SK-N-SH (cell line): ENCODE data around the gene PTH2. TPM values are rescaled to one million over a fixed set of nuclear protein-coding genes. Genes with fewer than 3 reads are reported as not detected.

Source experiments
- CTCF ChIA-PET: fragments of 300-600, 350-600 bp; formaldehyde crosslinking; extraction: SDS; loops from one replicate; lab custom pipeline; 2021; lab: Yijun Ruan, JAX
- POLR2A ChIA-PET: fragments of 350-600 bp; sonication (Branson Sonifier 250); formaldehyde crosslinking; extraction: SDS; loops from one replicate; lab custom pipeline; 2020; ENCODE audit warnings: antibody characterized with exemption, inconsistent platforms; lab: Yijun Ruan, JAX
- DNase-seq: peaks from one replicate; pipeline ENCODE4 v3.0.0; 2012
- H2AFZ ChIP-seq: fragments of 200-600 bp; sonication (generic); 2 replicates; pipeline ENCODE4 v1.8.1; 2016; ENCODE audit warnings: antibody characterized with exemption, mild to moderate bottlenecking, low read depth
- H3F3A ChIP-seq: fragments of 200-600 bp; sonication (generic); replicated peaks from 2 replicates; pipeline ENCODE3; 2016; ENCODE audit warnings: antibody characterized with exemption, mild to moderate bottlenecking; ENCODE audit not compliant: insufficient read depth
- H3K27ac ChIP-seq, 2 experiments: fragments of 200-500 bp in 1 of 2; fragments of 200-600 bp in 1 of 2; sonication (Bioruptor generic) in 1 of 2; sonication (generic), shearing (Covaris generic) in 1 of 2; 2 replicates each; pipeline versions ENCODE4 v1.5.1 to v1.6.1; 2014 to 2016; ENCODE audit warnings: low read depth in 2 of 2, inconsistent platforms in 1 of 2, low read length in 1 of 2, mild to moderate bottlenecking in 1 of 2, mixed read lengths in 1 of 2
- H3K27me3 ChIP-seq: fragments of 200-600 bp; sonication (generic), shearing (Covaris generic); 2 replicates; pipeline ENCODE4 v1.6.1; 2016; ENCODE audit warnings: mixed run types; ENCODE audit not compliant: insufficient read depth
- H3K36me3 ChIP-seq, 2 experiments: fragments of 200-500 bp in 1 of 2; fragments of 200-600 bp in 1 of 2; sonication (Bioruptor generic) in 1 of 2; sonication (generic) in 1 of 2; replicated peaks in 1 of 2; 2 replicates each; pipeline versions ENCODE3 to v1.5.1; 2014 to 2016; ENCODE audit warnings: low read length in 1 of 2, mild to moderate bottlenecking in 1 of 2; ENCODE audit not compliant: insufficient read depth in 2 of 2, control insufficient read depth in 1 of 2
- H3K4me1 ChIP-seq, 2 experiments: fragments of 200-500 bp in 1 of 2; fragments of 200-600 bp in 1 of 2; sonication (Bioruptor generic) in 1 of 2; sonication (generic), shearing (Covaris generic) in 1 of 2; 2 replicates each; pipeline versions ENCODE4 v1.5.1 to v1.6.1; 2014 to 2016; ENCODE audit warnings: low read depth in 1 of 2, low read length in 1 of 2, mixed run types in 1 of 2; ENCODE audit not compliant: insufficient read depth in 2 of 2, control insufficient read depth in 1 of 2
- H3K4me2 ChIP-seq: fragments of 200-600 bp; sonication (generic), shearing (Covaris generic); 2 replicates; pipeline ENCODE4 v1.6.1; 2017; ENCODE audit warnings: mixed run types
- H3K4me3 ChIP-seq, 2 experiments: fragments of 200-500 bp in 1 of 2; fragments of 200-600 bp in 1 of 2; sonication (Bioruptor generic) in 1 of 2; sonication (generic), shearing (Covaris generic) in 1 of 2; 2 replicates each; pipeline versions ENCODE4 v1.5.1 to v1.8.1; 2014 to 2016; ENCODE audit warnings: low read depth in 2 of 2, inconsistent platforms in 1 of 2, low read length in 1 of 2, mild to moderate bottlenecking in 1 of 2, mixed read lengths in 1 of 2, moderate library complexity in 1 of 2
- H3K79me2 ChIP-seq: fragments of 200-600 bp; sonication (generic); 2 replicates; pipeline ENCODE4 v1.8.1; 2017; ENCODE audit warnings: mild to moderate bottlenecking; ENCODE audit not compliant: insufficient read depth
- H3K9ac ChIP-seq: fragments of 200-600 bp; sonication (generic); 2 replicates; pipeline ENCODE4 v1.6.1; 2017; ENCODE audit warnings: mixed run types
- H3K9me2 ChIP-seq: fragments of 200-600 bp; sonication (generic); 2 replicates; pipeline ENCODE4 v1.6.1; 2017; ENCODE audit warnings: mixed run types
- H3K9me3 ChIP-seq: fragments of 200-600 bp; sonication (generic); 2 replicates; pipeline ENCODE4 v1.6.1; 2017; ENCODE audit warnings: mixed run types, mild to moderate bottlenecking, moderate library complexity
- H4K20me1 ChIP-seq: fragments of 200-600 bp; sonication (generic); 2 replicates; pipeline ENCODE4 v1.6.1; 2017; ENCODE audit warnings: mild to moderate bottlenecking, mixed run types; ENCODE audit not compliant: insufficient read depth
- CHD2 ChIP-seq: fragments of 150-350 bp; IDR thresholded peaks from 2 replicates; pipeline ENCODE4 v1.6.1; 2018; ENCODE audit warnings: low read length; ENCODE audit not compliant: partially characterized antibody
- FOSL2 ChIP-seq: IDR thresholded peaks from 2 replicates; pipeline ENCODE4 v1.4.0; 2012; ENCODE audit warnings: low read depth, mild to moderate bottlenecking, moderate library complexity, borderline replicate concordance
- FOXJ3 ChIP-seq: sonication (generic); formaldehyde crosslinking; IDR thresholded peaks from 2 replicates; pipeline ENCODE4 v1.5.1; 2020; ENCODE audit warnings: mild to moderate bottlenecking, missing genetic modification reagents
- FOXM1 ChIP-seq: IDR thresholded peaks from 2 replicates; pipeline ENCODE4 v1.4.0; 2012; ENCODE audit warnings: low read depth, mild to moderate bottlenecking
- IRF3 ChIP-seq: fragments of 150-350 bp; IDR thresholded peaks from 2 replicates; pipeline ENCODE4 v1.6.1; 2016; ENCODE audit warnings: mild to moderate bottlenecking, low read depth, low read length
- JUND ChIP-seq: IDR thresholded peaks from 2 replicates; pipeline ENCODE4 v1.4.0; 2012
- MEF2A ChIP-seq: IDR thresholded peaks from 2 replicates; pipeline ENCODE4 v1.4.0; 2012; ENCODE audit warnings: low read depth, borderline replicate concordance
- MXI1 ChIP-seq: IDR thresholded peaks from 2 replicates; pipeline ENCODE4 v1.6.1; 2012; ENCODE audit warnings: mild to moderate bottlenecking, low read depth, low read length, improper control_type of control experiment
- NFIC ChIP-seq: IDR thresholded peaks from 2 replicates; pipeline ENCODE4 v1.4.0; 2012; ENCODE audit warnings: borderline replicate concordance
- NRF1 ChIP-seq: IDR thresholded peaks from 2 replicates; pipeline ENCODE4 v1.6.1; 2012; ENCODE audit warnings: low read depth, mild to moderate bottlenecking, low read length
- RAD21 ChIP-seq: IDR thresholded peaks from 2 replicates; pipeline ENCODE4 v1.6.1; 2012; ENCODE audit warnings: mild to moderate bottlenecking, low read length
- RCOR1 ChIP-seq: fragments of 150-350 bp; IDR thresholded peaks from 2 replicates; pipeline ENCODE4 v1.6.1; 2017; ENCODE audit warnings: antibody characterized with exemption, low read length
- SIN3A ChIP-seq: IDR thresholded peaks from 2 replicates; pipeline ENCODE4 v1.6.1; 2012; ENCODE audit warnings: low read depth, mild to moderate bottlenecking, low read length, moderate library complexity, borderline replicate concordance
- TAF1 ChIP-seq: IDR thresholded peaks from 2 replicates; pipeline ENCODE4 v1.6.1; 2012; ENCODE audit warnings: low read depth, mild to moderate bottlenecking, low read length, moderate library complexity, borderline replicate concordance
- TEAD4 ChIP-seq: IDR thresholded peaks from 2 replicates; pipeline ENCODE4 v1.4.0; 2012; ENCODE audit warnings: mild to moderate bottlenecking, borderline replicate concordance; ENCODE audit not compliant: insufficient read depth
- USF2 ChIP-seq: fragments of 150-350 bp; IDR thresholded peaks from 2 replicates; pipeline ENCODE4 v1.6.1; 2017; ENCODE audit warnings: antibody characterized with exemption, low read length, low read depth, borderline replicate concordance
- WGBS: methylation state at CpG from one replicate; pipeline ENCODE4 v1.1.6; 2017; ENCODE audit warnings: low lambda C conversion rate; 5-methylcytosine and 5-hydroxymethylcytosine counted together
- polyA plus RNA-seq, 3 experiments: library from polyadenylated mRNA; depleted of rRNA; stranded (reverse); fragments of >200 nt; gene quantifications; 2 replicates each; pipeline ENCODE4 v1.2.3, GENCODE V29; 2012

PTH2 gene
- polyA plus RNA-seq, 1 of the 3 experiments (the other 2 are of a cell fraction) = not detected

- H3K27me3 ChIP-seq = no peaks in the 10 kb centered on the region
- DNase-seq = no peak
- no peaks in the 10 kb centered on the region for H3F3A ChIP-seq
- no peaks in the 10 kb centered on the region for H4K20me1 ChIP-seq
- no peak overlapping the region for H3K9ac ChIP-seq
- peaks cover 0 to 12% of the 10 kb centered on the region in 2 experiments; a peak in 1 of 4 replicates for H3K4me1 ChIP-seq
- no peak overlapping the region for H3K4me2 ChIP-seq
- no peak overlapping the region for H2AFZ ChIP-seq
- no peaks in the 10 kb centered on the region for H3K9me3 ChIP-seq
- H3K4me3 ChIP-seq = no peak overlapping the region
- no peak for TF ChIP-seq MEF2A
- no peaks in the 10 kb centered on the region for H3K9me2 ChIP-seq
- whole genome bisulfite sequencing = 83% methylated on average over 5 of the region's 5 CpGs
- H3K27ac ChIP-seq = no peak overlapping the region
- H3K79me2 ChIP-seq = no peaks in the 10 kb centered on the region
- ChIA-PET CTCF (interaction anchor here (1.4 to 17.5 kb wide), 3 partner anchors 10 to 33 kb away, joined by 3 to 108 read pairs (median 14); no protein-coding TSS in a partner anchor), POLR2A (no interaction called here)
- H3K36me3 ChIP-seq = no peaks in the 10 kb centered on the region
Measured at GRCh38 chr19:49409441-49410029, 13.7 kb downstream of the PTH2 start.

GRCh38 chr19:49408816-49409440 is 14.3 kb downstream of the PTH2 start:
- ChIA-PET POLR2A (no interaction called here), CTCF (interaction anchor here (1.4 to 17.5 kb wide), 3 partner anchors 11 to 34 kb away, joined by 3 to 108 read pairs (median 14); no protein-coding TSS in a partner anchor)
- Histone ChIP-seq H2AFZ (no peak overlapping the region), H3K27ac (no peak overlapping the region), H3K27me3 (no peaks in the 10 kb centered on the region), H3K9me2 (no peaks in the 10 kb centered on the region), H3K79me2 (no peaks in the 10 kb centered on the region), H3K4me2 (no peak overlapping the region), H3F3A (no peaks in the 10 kb centered on the region), H3K9me3 (no peaks in the 10 kb centered on the region), H4K20me1 (no peaks in the 10 kb centered on the region), H3K36me3 (no peaks in the 10 kb centered on the region), H3K4me1 (peaks cover 0 to 12% of the 10 kb centered on the region in 2 experiments; a peak in 1 of 4 replicates), H3K9ac (no peak overlapping the region), H3K4me3 (no peak overlapping the region)
- WGBS = 62% methylated on average over 5 of the region's 8 CpGs
- no peak for DNase-seq
- TF ChIP-seq RCOR1 (no peak), FOXM1 (no peak), FOSL2 (no peak), NFIC (no peak), NRF1 (no peak)

- CTCF ChIA-PET = interaction anchor here (1.4 to 17.5 kb wide), 2 partner anchors 16 to 106 kb away, joined by 5 to 108 read pairs; no protein-coding TSS in a partner anchor
Measured at GRCh38 chr19:49407482-49408015, 15.7 kb downstream of the PTH2 start.

More at GRCh38 chr19:49407482-49408015, 15.7 kb downstream of the PTH2 start:
- Histone ChIP-seq H3K27ac (no peak overlapping the region), H3K9ac (no peak overlapping the region), H3K4me1 (no peaks in the 10 kb centered on the region; a peak in 2 of 4 replicates), H4K20me1 (no peaks in the 10 kb centered on the region), H2AFZ (no peak overlapping the region), H3K9me3 (no peaks in the 10 kb centered on the region), H3K79me2 (no peaks in the 10 kb centered on the region), H3K4me3 (no peak overlapping the region), H3K4me2 (no peak overlapping the region), H3K9me2 (no peaks in the 10 kb centered on the region), H3K27me3 (no peaks in the 10 kb centered on the region), H3K36me3 (no peaks in the 10 kb centered on the region), H3F3A (no peaks in the 10 kb centered on the region)
- TF ChIP-seq MXI1 = no peak
- no peak for TF ChIP-seq FOXM1
- no peak for TF ChIP-seq SIN3A
- TF ChIP-seq FOXJ3 (CRISPR knock-in tag) = no peak
- no peak for TF ChIP-seq USF2
- no peak for TF ChIP-seq IRF3
- no peak for TF ChIP-seq TEAD4
- no peak for TF ChIP-seq TAF1
- TF ChIP-seq JUND = no peak
- TF ChIP-seq RAD21 = no peak
- TF ChIP-seq CHD2 = no peak
- no peak for DNase-seq
- POLR2A ChIA-PET = no interaction called here
- WGBS = 87% methylated on average over 16 of the region's 16 CpGs
